Neuron (in vitro differentiated cells): ENCODE data around the gene NFKBIL1.

Experiments used
- H2AFZ ChIP-seq: one replicate; pipeline ENCODE4 v1.6.1; 2013; ENCODE audit warnings: low read depth, mild to moderate bottlenecking, inconsistent platforms, low read length, moderate library complexity
- H3K27me3 ChIP-seq: one replicate; pipeline ENCODE4 v1.6.1; 2013; ENCODE audit warnings: low read length; ENCODE audit not compliant: insufficient read depth
- H3K36me3 ChIP-seq: one replicate; pipeline ENCODE4 v1.6.1; 2013; ENCODE audit warnings: low read length; ENCODE audit not compliant: insufficient read depth
- H3K4me1 ChIP-seq: one replicate; pipeline ENCODE4 v1.6.1; 2013; ENCODE audit warnings: low read length; ENCODE audit not compliant: insufficient read depth
- H3K4me3 ChIP-seq: 2 replicates; pipeline ENCODE4 v1.5.1; 2013; ENCODE audit warnings: mild to moderate bottlenecking, low read length, moderate library complexity
- H3K9me3 ChIP-seq: one replicate; pipeline ENCODE4 v1.6.1; 2013; ENCODE audit warnings: low read length

Gene NFKBIL1

DNA sequence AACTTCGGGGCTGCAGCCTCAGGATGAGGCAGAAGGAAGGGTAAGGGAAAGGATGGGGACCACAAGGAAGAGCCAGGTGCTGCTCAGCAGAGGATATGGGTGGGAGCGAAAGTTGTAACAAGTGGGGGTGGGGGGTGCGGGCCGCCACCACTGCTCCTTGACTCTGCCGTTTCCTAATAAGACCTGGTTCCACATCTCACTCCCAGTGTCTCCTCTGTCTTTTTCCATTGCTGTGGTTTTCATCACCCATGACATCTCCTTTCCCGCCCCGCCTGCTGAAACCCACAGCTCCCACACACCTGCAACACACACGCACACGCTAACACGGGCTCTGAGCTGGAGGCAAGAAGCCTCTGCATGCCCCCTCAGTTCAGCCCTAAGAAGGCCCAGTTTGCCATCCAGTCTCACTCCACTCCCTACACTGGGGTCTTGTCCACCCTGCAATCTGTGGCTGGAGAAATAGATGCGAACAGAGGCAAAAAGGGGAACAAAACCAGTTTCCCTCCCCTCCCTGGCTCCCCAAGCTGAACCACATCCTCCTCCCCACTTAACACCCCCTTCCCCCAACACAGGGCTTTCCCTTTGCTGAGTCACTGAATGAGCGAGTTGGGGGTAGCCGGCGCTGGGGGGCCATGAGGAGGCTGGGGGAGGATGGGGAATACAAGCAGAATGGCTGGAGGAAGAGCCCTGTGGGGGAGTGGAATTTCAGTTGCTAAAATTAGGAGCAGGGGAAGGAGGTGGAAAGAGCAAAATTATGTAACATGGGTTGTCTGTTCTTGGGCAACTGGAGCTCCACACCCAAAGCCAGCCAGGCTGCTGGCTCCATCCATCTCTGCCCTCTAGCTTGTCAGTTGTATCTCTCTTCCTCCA, 11.5 kb downstream of the NFKBIL1 start:
- Histone ChIP-seq H3K36me3 (peaks cover 56% of the 10 kb centered on the region), H3K4me1 (no peaks in the 10 kb centered on the region), H2AFZ (no peak overlapping the region), H3K4me3 (no peak overlapping the region), H3K9me3 (no peaks in the 10 kb centered on the region), H3K27me3 (no peaks in the 10 kb centered on the region)

DNA sequence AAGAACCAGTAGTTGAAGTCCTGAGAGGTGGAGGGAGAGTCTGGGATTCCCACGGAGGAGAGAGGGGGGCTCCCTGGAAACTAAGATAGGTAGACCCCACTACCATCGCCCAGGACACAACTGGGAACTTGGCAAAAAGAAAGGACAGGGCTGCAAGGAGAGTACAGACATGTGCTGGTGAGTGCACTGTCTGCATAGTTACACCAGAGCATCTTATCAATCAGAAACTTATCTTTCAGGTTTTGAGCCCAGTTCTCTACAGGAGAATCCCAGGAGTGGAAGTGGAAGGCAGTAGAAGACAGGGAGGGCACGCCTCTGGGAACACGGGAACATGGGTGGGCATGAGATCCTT, 12.2 kb downstream of the NFKBIL1 start:
- Histone ChIP-seq H3K9me3 (no peaks in the 10 kb centered on the region), H2AFZ (no peak overlapping the region), H3K4me1 (no peaks in the 10 kb centered on the region), H3K27me3 (no peaks in the 10 kb centered on the region), H3K36me3 (peaks cover 51% of the 10 kb centered on the region), H3K4me3 (no peak overlapping the region)

DNA sequence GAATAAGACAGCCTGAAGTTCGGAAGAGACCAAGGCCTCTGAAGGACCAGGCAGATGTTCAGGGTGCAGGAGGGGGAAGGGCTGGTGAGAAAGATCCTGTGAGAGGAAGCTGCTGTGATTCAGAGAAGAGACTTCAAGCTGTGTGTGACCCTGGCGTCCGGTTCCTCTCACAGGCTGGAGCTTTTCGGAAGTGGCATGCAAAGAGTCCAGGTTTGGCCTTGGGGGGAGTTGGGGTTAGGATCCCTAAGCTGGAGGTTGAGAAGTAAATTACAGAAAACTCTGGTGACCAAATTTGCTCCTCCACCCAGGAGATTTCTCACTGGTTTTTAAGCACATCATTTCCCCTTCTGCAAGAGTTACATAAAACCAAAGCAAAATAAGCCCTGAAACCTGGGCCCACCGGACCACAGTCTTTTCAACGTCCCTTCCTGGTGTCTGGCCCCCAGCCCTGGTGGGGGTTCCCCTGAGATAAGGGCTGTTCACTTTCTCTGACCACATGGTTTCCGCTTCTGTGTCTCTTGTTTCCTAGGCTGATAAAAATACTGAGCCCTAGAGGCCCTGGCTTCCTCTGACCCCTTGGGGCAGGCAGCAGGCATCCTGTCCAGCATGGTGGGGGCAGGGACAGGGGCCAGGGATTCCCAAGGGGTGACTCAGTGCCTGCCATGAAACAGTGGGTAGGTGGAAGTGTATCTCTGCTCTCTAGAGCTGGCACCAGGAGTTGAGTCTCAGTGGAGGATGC, 12.7 kb downstream of the NFKBIL1 start:
- H3K9me3 ChIP-seq: no peaks in the 10 kb centered on the region
- H2AFZ ChIP-seq: no peak overlapping the region
- H3K36me3 ChIP-seq: peaks cover 48% of the 10 kb centered on the region
- no peak overlapping the region for H3K4me3 ChIP-seq
- no peaks in the 10 kb centered on the region for H3K27me3 ChIP-seq
- no peaks in the 10 kb centered on the region for H3K4me1 ChIP-seq

DNA sequence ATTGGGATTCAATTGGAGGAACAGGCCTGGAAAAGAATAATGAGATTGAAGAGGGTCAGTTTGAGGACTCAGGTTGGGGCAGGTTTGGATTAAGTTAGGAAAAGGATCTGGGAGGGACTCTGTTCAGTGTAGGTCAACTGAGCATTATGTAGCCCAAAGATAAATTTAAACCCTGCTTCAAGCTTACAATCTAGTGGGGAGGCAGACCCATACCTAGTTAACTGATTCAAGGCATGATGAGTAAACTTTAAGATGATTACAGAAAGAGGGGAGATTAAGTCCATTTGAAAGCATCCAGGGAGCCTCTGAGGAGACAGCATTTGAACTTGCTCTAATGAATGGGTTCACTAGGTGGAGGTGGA, 13.3 kb downstream of the NFKBIL1 start:
- Histone ChIP-seq H2AFZ (no peak overlapping the region), H3K4me3 (no peak overlapping the region), H3K9me3 (no peaks in the 10 kb centered on the region), H3K36me3 (peaks cover 48% of the 10 kb centered on the region), H3K27me3 (no peaks in the 10 kb centered on the region), H3K4me1 (no peaks in the 10 kb centered on the region)

DNA sequence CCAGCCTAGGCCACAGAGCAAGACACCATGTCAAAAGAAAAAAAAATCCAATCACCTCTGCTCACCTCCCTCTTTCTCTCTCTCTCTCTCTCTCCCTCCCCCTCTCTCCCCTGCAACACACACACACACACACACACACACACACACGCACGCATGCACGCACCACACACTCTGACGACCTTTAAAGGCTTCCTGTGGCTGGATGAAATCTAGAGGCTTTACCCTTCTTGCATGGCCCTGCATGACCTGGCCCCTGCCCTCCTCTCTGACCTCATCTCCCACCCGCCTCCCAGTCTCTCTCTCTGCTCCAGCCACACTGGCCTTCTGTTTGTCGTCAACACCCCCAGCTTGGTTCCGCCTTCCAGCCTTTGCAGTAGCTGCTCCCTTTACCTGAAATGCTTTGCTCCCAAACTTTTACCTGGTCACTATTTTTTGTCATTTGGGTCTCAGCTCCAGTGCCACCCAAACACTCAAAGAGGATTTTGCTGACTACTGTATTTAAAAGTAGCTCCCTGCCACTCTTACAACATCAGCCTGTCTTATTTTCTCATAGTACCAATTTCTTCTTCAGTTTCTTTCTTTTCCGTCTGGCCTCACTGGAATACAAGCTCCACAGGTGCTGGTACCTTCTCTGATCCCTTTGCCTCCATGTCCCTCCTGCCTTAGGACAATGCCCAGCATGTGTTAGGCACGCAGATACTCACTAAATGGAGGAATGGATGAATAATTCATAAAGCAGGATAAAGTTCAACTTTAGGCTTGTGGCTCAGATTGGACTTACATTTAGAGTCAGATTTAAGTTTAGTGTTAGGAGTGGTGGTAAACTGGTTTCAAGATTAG, 20.3 kb downstream of the NFKBIL1 start:
- peaks cover 9% of the 10 kb centered on the region for H3K27me3 ChIP-seq
- no peak overlapping the region for H2AFZ ChIP-seq
- H3K9me3 ChIP-seq: no peaks in the 10 kb centered on the region
- H3K4me1 ChIP-seq: peaks cover 9% of the 10 kb centered on the region
- H3K36me3 ChIP-seq: no peaks in the 10 kb centered on the region
- H3K4me3 ChIP-seq: no peak overlapping the region

DNA sequence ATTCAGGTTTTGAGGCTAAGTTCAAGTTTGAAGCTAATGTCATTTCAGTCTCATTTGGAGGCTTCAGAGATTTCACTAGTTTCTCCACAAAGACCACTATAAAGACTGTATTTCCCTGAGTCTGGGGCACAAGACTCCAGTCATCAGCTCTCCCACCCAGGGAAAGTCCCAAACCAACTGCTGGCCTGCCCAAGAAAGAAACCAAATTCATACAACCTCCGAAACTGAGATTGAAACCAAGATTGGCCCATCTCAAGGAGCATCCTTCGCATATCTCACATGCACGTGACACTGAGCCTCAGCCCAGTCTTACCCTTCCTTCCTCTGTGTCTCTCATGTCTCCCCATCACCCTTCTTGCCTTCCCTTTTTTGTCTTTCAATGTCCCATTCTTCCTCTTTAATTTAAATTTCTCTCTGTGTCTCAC, 21.1 kb downstream of the NFKBIL1 start:
- Histone ChIP-seq H3K9me3 (no peaks in the 10 kb centered on the region), H3K36me3 (no peaks in the 10 kb centered on the region), H3K4me3 (no peak overlapping the region), H3K27me3 (peaks cover 11% of the 10 kb centered on the region), H3K4me1 (peaks cover 9% of the 10 kb centered on the region), H2AFZ (no peak overlapping the region)

DNA sequence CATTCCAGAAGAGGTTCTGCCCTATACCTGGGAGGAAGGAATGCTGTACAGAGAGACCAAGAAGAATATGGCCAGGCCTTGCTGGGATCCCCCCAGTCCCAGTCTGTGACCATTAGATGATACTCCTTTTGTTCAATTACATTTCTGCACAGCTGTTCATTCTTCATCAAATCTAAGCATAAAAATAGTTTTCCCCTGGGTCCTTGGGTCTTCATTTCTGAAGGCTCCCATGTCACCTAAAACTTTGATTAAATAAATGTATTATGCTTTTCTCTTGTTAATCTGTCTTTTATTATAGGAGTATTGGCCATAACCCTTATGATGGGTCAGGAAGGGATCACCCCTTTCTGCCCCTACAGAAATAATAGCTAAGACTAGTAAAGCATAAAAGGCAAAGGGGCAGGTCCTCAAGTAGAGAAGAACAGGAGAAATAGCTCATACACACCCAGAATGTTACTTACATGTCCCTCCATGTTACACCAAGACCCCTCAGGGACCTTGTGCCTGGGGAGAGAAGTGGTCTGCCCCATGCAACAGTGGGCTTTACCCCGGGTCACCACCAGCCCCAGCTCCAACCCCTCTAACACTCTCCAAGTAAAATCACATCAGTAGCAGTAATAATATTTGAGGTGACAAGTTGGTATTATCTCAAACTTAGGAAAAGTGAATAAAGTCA, 22.6 kb downstream of the NFKBIL1 start:
- Histone ChIP-seq H3K27me3 (peaks cover 11% of the 10 kb centered on the region), H3K36me3 (no peaks in the 10 kb centered on the region), H3K9me3 (no peaks in the 10 kb centered on the region), H2AFZ (no peak overlapping the region), H3K4me1 (peaks cover 9% of the 10 kb centered on the region), H3K4me3 (no peak overlapping the region)

DNA sequence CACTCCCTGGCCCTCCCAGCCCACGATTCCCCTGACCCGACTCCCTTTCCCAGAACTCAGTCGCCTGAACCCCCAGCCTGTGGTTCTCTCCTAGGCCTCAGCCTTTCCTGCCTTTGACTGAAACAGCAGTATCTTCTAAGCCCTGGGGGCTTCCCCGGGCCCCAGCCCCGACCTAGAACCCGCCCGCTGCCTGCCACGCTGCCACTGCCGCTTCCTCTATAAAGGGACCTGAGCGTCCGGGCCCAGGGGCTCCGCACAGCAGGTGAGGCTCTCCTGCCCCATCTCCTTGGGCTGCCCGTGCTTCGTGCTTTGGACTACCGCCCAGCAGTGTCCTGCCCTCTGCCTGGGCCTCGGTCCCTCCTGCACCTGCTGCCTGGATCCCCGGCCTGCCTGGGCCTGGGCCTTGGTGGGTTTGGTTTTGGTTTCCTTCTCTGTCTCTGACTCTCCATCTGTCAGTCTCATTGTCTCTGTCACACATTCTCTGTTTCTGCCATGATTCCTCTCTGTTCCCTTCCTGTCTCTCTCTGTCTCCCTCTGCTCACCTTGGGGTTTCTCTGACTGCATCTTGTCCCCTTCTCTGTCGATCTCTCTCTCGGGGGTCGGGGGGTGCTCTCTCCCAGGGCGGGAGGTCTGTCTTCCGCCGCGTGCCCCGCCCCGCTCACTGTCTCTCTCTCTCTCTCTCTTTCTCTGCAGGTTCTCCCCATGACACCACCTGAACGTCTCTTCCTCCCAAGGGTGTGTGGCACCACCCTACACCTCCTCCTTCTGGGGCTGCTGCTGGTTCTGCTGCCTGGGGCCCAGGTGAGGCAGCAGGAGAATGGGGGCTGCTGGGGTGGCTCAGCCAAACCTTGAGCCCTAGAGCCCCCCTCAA, 24.9 kb downstream of the NFKBIL1 start, which contains the start of gene LTA:
Gene LTA (plus strand): TSS at position 249 of the 871 bp plus-strand sequence. CDS start 454 bp downstream, at position 703.
- Histone ChIP-seq H2AFZ (no peak within 1 kb of the TSS), H3K4me1 (peaks cover 9% of the 10 kb centered on the region), H3K9me3 (no peaks in the 10 kb centered on the region), H3K36me3 (no peaks in the 10 kb centered on the region), H3K27me3 (peaks cover 18% of the 10 kb centered on the region), H3K4me3 (no peak within 1 kb of the TSS)

DNA sequence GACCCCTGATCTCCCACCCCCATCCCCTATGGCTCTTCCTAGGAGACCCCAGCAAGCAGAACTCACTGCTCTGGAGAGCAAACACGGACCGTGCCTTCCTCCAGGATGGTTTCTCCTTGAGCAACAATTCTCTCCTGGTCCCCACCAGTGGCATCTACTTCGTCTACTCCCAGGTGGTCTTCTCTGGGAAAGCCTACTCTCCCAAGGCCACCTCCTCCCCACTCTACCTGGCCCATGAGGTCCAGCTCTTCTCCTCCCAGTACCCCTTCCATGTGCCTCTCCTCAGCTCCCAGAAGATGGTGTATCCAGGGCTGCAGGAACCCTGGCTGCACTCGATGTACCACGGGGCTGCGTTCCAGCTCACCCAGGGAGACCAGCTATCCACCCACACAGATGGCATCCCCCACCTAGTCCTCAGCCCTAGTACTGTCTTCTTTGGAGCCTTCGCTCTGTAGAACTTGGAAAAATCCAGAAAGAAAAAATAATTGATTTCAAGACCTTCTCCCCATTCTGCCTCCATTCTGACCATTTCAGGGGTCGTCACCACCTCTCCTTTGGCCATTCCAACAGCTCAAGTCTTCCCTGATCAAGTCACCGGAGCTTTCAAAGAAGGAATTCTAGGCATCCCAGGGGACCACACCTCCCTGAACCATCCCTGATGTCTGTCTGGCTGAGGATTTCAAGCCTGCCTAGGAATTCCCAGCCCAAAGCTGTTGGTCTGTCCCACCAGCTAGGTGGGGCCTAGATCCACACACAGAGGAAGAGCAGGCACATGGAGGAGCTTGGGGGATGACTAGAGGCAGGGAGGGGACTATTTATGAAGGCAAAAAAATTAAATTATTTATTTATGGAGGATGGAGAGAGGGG, 26.1 kb downstream of the NFKBIL1 start:
- no peak overlapping the region for H3K4me3 ChIP-seq
- H3K36me3 ChIP-seq: no peaks in the 10 kb centered on the region
- H3K4me1 ChIP-seq: no peaks in the 10 kb centered on the region
- H2AFZ ChIP-seq: no peak overlapping the region
- H3K27me3 ChIP-seq: peaks cover 22% of the 10 kb centered on the region
- no peaks in the 10 kb centered on the region for H3K9me3 ChIP-seq

DNA sequence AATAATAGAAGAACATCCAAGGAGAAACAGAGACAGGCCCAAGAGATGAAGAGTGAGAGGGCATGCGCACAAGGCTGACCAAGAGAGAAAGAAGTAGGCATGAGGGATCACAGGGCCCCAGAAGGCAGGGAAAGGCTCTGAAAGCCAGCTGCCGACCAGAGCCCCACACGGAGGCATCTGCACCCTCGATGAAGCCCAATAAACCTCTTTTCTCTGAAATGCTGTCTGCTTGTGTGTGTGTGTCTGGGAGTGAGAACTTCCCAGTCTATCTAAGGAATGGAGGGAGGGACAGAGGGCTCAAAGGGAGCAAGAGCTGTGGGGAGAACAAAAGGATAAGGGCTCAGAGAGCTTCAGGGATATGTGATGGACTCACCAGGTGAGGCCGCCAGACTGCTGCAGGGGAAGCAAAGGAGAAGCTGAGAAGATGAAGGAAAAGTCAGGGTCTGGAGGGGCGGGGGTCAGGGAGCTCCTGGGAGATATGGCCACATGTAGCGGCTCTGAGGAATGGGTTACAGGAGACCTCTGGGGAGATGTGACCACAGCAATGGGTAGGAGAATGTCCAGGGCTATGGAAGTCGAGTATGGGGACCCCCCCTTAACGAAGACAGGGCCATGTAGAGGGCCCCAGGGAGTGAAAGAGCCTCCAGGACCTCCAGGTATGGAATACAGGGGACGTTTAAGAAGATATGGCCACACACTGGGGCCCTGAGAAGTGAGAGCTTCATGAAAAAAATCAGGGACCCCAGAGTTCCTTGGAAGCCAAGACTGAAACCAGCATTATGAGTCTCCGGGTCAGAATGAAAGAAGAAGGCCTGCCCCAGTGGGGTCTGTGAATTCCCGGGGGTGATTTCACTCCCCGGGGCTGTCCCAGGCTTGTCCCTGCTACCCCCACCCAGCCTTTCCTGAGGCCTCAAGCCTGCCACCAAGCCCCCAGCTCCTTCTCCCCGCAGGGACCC, 27.0 kb downstream of the NFKBIL1 start:
- H3K4me1 ChIP-seq: no peaks in the 10 kb centered on the region
- no peak overlapping the region for H3K4me3 ChIP-seq
- no peaks in the 10 kb centered on the region for H3K36me3 ChIP-seq
- no peak overlapping the region for H2AFZ ChIP-seq
- no peaks in the 10 kb centered on the region for H3K9me3 ChIP-seq
- peaks cover 26% of the 10 kb centered on the region for H3K27me3 ChIP-seq
